Posterior vena cava (tissue), 2 donors: ENCODE measurements around the gene DCPS. TPM values are rescaled to one million over a fixed set of nuclear protein-coding genes. Genes with fewer than 3 reads are reported as not detected.
"Not testable (repeated sequence)": the region's sequence is repeated elsewhere in the genome, so short reads cannot be mapped to it uniquely, and the experiment has no call there.

ENCODE experiments used
- DNase-seq: peaks from one replicate; pipeline ENCODE4 v3.0.0-alpha.2; 2020; ENCODE audit warnings: low spot score
- intact Hi-C, 2 donors: fragments of 100-400 bp; cut with DNase I; formaldehyde crosslinking; loops; one replicate each; pipeline versions ENCODE4 v1.14.1 to v1.14.2; 2022 to 2023
- total RNA-seq, 2 donors: library from RNA; stranded (reverse); fragmentation: NEBNext Ultra II Directional; extraction: Animal tissue kit (Norgen Biotek cat#: 25700); gene quantifications; one replicate each; pipeline ENCODE4 v1.2.1, GENCODE V29; 2021
- donor health status: DM: yes; HTN: yes; CAD: no.
- donor health status: DM: yes; HTN: yes; CAD: no.

DCPS gene
- total RNA-seq, 2 donors from 2014 or later = 11.3 to 14.3 TPM

DNA sequence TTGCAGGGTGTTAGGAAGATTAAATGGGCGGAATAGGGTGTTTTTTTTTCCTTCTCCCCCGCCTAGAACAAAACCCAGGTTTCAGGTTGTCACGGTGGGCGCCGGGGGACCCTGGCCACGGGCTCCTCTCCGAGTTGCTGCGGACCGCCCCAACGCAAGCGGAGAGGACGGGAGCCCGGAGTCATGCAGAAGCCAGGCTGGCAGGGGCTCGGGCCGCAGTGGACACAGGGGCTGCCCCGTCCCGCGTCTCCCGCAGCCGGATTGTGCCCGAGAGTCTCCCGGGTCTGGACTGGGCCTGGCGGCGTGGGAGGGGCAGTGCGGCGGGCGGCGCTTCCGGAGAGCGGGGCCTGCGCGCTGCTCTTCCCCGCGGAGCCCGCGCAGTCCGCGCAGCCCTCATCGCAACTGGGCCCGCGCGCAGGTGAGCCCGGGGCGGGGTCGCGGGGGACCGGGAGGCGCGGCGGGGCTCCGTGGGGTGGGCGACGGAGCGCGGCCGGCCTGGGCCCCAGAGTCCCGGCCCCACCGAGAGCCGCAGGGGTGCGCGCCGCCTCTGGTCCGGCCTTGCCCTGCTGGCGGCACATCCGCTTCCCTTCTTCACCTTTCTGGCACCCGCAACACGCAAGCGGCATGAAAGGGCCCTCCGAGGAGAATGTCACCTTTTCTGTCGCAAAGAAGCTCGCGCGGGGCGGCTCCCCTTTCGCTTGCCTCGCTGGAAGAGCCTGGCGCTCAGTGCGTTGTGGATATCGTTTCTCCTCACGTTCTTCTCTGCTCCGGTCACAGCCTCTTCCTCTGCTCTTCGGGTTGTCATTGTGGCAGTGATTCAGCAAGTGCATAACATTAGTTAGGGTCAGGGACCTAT, 20.9 kb upstream of the DCPS start, which contains the start of gene TIRAP:
TIRAP (plus strand) TSS at position 358 of the 856 bp plus-strand sequence. CDS start 7,802 bp downstream, outside the sequence.
- intact Hi-C loops = no loop called here
- DNase-seq = peak; percentile 91

DNA sequence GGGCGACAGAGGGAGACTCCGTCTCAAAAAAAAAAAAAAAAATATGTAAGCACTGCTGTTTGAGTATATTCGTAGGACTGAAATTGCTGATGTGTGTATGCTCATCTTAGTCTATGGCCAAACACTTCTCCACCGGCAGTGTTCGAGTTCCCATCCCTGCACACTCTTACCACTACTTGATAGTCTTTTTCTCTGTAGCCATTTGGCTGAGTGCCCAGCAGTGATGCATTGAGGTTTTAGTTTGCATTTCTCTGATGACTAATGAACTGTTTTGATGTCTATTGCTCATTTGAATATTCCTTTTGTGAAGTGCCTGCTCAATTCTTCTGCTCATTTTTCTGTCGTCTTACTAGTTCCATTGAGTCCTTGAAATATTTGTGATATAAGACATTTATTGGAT, 19.0 kb upstream of the DCPS start:
- DNase-seq = peak; percentile 89
- intact Hi-C loops = no loop called here

DNA sequence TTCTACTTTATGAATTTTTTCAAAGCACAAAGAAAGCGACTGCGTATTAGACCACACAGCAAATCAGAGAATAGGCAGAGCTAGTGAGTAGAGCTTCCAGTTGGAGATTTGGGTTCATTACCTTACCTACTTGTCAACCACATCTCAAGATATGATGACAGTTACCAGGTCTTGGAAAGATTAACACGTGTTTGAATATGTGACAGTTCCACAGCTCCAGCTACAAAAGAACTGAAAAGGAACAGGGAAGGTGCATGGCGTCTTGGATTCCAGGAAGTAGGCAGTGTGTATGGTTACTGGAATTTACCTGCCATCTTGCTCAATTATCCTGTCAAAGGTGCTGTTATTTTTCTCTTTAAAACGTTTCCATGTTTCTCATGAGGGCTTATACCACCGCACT, 15.6 kb upstream of the DCPS start:
- intact Hi-C loops = no loop called here
- DNase-seq = no peak

DNA sequence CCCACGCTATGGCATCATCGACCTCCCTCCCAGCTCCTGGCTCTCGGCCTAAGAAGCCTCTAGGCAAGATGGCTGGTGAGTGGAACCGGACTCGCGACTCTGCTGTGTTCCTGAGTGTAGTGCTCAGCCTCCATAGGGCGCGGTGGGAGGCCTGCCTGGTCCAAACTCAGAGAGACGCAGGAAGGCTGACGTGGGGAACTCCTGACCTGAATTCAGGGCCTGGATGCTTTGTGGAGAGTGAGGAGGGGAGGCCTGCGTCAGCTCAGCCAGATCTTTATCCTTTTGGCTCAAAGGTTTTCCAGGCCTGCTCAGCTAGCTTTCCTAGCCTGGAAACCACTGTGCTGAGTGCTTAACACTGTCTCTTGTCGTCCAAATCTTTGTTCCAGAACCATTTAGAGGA, 13.0 kb upstream of the DCPS start:
- intact Hi-C loops = no loop called here
- no peak for DNase-seq

DNA sequence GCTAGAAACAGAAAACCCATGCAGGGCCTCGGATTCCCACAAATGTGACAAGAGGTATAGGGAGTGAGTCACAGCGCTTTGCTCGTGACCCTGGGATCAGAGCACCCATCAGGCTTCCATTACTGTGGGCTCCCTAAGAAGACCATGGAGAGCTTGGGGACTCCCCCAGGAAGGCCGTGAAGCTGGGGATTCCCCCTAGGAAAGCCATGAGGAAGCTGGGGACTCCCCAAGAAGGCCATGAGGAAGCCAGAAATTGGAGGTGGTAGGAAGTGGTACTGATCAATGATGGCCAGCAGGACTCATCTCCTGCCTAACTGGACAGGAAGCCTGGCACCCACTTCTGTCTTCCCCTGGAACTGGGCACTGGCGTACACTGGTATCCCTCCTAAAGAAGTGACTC, 10.1 kb upstream of the DCPS start:
- DNase-seq = no peak
- intact Hi-C loops = no loop called here

DNA sequence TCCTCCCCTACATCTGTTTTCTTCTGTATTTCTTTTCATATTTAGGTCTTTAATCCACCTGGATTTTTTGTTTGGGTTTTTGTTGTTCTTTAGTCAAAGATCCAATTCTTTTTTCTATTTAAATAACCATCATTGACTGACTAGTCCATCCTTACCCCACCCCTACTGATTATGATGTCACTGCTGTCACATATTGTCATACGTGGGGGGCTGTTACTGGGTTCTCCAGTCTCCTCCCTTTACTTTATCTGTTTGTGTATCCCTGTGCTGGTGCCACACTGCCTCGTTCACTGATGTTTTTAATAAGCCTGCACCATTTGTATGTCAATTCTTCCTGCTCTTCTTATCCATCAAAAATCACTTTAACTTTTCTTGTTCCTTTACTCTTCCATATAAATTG, 6.9 kb upstream of the DCPS start:
- no peak for DNase-seq
- intact Hi-C loops = no loop called here

DNA sequence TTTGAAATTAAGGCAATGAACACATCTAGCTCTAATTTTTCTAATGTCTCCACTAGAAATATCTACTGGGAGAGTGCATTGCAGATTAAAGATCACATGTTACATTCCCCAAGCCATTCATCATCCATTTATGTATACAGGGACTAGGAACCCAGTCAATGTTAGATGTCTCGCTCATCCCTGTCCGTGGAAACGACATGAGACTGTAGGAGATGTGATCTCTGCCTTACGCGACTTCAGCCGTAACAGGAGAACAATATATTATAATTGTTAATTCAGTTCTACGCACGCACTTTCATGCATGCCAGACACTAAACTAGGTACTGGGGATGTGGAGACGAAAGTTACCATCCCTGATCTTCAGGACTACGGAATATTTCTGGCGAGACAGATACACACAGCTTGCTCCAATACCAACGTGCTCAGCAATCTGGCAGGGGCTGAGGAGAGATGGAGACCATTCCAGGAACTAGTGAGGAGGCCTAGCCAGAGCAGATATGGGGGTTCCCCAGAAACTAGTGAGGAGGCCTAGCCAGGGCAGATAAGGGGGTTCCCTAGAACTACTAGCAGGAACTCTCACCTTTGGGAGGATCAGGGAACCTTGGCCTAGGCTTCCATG, 706 bp downstream of the DCPS start:
- intact Hi-C loops = no loop called here
- DNase-seq = no peak

DNA sequence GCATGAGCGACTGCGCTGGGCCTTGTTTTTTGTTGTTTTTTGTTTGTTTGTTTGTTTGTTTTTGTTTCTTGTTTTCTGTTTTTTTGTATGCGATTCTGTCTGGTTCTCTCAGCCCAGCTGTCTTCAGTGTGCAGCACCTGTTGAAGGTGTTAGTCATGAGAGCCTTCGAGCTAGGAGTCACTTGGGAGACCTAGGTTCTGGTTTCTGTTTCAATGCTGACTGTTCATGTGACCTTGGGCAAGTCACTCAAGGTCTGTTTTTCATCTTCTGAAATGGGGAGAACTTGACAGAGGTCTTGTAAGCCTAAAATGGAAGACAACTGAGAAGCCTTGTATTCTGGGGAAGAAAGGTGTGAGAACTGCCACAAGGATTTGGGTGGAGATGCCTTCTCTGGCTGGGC, 1.8 kb downstream of the DCPS start:
- intact Hi-C loops = no loop called here
- no peak for DNase-seq

DNA sequence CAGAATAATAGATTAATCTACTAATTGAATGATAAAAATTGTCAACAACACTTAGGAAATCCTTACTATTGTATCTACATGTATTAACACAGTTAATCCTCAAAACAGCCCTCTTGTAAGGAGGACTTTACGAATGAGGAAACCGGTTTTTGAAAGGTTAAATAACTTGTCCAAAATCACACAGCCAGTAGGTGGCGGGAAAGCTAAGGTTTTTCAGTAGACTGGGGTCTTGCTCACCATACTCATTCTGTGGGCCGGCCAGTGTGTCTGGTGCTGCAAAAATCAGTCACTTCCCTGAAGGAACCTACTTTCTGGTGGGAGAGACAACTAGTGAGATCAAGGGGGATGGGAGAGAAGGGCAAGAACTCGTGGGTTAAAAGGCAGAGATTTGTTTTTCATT, 3.8 kb downstream of the DCPS start:
- DNase-seq = no peak
- intact Hi-C loops = no loop called here

DNA sequence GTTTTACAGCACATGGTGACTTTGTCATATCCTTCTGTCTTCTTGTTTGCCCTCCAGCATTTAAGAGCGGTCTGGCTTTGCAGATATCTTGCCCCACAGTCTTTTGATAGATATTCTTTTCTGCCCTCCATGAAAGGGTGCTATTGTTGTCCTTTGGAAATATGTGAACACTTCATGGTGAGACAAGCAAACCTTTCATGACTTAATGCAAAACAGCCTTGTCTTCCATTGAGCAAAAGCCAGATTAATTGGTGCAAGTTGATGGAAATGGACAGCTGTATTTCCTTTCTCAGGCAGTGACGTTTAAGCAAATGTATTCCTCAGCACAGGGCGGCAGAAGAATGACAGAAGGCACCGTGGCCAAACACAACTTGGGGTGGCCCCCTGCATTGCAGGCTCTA, 4.4 kb downstream of the DCPS start:
- no peak for DNase-seq
- intact Hi-C loops = no loop called here

DNA sequence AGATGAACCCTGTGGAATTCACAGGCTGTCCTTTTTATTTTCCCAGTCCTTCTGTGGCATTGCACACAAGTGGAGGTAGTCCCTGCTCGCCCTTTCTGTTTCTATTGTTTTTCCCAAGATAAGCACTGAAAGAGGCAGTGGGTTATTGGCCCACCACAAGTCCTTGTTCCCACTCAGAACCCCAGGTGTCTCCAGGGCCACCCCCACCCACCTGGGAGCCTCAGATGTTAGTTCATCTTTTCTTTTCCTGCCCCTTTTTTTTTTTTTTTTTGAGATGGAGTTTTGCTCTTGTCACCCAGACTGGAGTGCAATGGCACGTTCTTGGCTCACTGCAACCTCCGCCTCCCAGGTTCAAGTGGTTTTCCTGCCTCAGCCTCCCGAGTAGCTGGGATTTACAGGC, 4.9 kb downstream of the DCPS start:
- DNase-seq, intact Hi-C loops: not testable (repeated sequence)

DNA sequence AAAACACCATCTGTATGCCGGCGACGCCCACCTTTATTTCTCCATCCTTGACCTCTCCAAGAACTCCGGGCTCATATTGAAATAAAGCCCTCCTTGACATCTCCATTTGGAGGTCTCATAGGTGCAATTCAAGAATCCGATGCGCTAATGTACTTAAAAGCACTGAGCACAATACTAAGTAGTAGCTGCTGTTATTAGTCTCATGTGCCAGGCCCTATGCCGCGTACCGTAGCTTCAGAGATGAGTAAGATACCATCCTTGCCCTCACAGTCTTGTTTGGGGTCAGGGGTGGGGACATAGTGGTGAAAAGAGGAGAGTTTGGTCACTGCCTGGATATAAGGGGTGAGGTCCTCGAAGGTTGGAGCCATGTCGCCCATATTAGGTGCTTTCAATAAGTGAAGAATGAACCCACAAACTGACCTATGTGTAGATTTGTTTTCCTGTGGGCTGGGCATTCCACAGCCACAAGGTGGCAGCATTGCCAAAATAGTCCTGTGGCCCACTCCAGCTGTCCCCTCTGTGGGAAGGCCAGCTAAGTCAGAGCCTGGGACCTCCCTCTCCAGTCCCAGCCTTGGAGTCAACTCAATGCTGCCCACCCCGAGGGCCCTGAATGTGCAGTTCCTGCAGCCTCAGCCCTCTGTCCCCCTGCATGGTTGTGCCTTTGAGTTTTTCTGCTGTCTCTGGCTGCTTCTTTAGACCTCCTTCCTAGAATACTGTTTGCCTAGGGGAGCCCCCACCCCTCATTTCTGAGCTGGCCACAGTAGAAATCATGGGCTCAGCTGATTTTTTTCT, 6.5 kb downstream of the DCPS start:
- DNase-seq = peak; percentile 88
- intact Hi-C loops = loop anchor here (2.0 to 5.0 kb wide), 3 partner anchors 112 to 170 kb away; no protein-coding TSS in a partner anchor

DNA sequence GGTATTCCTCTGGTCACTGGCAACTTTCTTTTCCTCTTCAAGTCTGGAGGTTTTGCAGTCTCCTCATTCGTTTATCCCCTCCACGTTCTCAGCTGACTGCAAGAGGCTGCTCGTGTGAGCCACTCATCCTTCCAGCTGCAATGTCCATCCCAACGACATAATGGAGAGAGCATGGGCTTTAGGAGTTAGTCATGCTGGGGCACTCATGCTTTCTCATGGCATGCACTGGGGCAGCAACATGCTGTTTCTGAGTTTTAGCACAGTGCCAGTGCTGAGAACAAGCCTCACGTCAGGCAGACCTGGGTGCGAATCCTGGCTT, 7.1 kb downstream of the DCPS start:
- DNase-seq = no peak

DNA sequence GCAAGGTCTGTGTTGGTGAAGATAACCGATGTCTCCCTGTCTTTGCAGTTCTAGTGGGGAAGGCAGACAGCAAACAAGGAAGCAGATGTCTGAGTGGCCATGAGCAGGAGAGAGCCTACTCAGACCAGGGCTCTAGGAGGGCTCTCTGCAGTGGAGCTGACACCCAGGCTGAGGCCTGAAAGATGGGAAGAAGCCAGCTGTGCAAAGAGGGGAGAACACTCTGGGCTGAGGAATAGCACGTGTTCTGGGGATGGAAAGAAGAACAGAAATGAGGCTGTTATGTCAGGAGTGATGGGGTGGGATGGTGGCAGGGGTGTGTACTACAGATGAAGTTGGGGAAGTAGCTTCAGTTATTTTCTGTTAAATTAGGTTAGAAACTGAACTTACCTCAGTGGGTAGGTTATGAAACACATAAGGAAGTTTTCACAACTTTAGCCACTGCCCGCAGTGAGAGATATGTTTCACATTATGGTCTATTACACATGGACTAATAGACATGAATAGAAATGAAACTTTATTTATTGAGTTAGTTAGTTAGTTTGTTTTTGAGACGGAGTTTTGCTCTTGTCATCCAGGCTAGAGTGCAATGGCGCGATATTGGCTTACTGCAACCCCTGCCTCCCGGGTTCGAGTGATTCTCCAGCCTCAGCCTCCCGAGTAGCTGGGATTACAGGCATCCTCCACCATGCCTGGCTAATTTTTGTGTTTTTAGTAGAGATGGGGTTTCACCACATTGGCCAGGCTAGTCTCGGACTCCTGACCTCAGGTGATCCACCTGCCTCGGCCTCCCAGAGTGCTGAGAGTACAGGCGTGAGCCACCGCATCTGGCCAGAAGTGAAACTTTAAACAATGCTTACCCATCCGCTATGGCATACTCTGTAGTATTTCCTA, 7.8 kb downstream of the DCPS start:
- DNase-seq = no peak
- intact Hi-C loops = loop anchor here (2.0 to 5.0 kb wide), 3 partner anchors 111 to 169 kb away; no protein-coding TSS in a partner anchor

More for the DNA sequence above, 7.1 kb downstream of the DCPS start:
- intact Hi-C loops = loop anchor here (2.0 to 5.0 kb wide), 3 partner anchors 111 to 170 kb away; no protein-coding TSS in a partner anchor

DNA sequence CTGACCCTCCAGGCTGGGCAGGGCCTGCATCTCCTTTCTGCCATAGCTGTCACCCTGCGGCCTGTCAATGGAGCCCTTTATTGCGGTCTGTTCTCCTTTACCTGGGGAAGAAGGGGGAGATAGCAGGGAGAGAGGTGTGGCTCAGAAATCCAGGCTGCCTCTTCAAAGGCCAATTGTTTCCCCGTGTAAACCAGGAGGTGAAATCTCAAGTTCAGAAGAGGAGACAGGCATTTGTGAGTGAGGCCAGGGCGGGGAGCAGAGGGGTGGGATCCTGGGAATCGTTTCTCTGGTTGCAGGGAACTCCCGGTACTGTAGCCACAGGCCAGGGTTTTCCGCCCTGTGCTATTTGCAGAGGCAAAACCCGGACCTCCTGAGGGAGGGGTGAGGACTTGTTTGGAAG, 9.1 kb downstream of the DCPS start:
- intact Hi-C loops = loop anchor here in 1 of 2 donors (5.0 kb wide), 1 partner anchor 109 kb away; no protein-coding TSS in a partner anchor
- no peak for DNase-seq

DNA sequence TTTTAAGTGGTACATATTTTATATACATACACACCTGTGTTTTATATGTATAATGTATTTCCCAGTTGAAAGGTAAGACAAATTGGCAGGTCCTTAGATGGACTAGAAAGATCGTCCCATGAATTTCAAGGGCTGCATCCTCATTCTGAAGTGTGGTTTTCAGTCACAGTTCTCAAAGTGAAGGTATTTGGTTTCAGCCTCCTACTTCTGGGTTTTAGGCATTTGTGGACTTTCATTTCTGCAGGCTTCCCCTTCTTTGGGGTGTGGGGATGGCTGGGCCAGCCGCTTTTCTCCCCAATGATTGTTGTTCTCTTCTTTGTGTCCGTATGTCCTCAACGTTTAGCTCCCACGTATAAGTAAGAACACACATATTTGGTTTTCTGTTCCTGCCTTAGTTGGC, 10.0 kb downstream of the DCPS start:
- no peak for DNase-seq
- intact Hi-C loops = loop anchor here in 1 of 2 donors (5.0 kb wide), 1 partner anchor 108 kb away; no protein-coding TSS in a partner anchor

DNA sequence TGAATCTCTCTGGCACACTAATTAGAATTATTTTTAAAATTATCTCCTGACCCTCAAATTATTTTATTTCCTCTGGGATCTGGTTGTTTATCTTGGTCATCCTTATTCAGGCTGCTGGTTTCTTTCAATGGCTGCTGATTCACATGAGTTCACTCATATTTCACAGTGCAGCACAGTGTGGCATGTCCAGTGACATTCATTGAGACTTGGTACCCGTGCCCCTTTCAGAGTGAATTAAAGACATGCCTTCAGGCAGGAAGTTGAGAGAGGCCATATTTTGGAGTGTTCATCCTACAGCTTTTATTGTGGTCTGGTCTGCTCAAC, 13.5 kb downstream of the DCPS start:
- no peak for DNase-seq
- intact Hi-C loops = loop anchor here in 1 of 2 donors (5.0 kb wide), 1 partner anchor 570 kb away; no protein-coding TSS in a partner anchor

DNA sequence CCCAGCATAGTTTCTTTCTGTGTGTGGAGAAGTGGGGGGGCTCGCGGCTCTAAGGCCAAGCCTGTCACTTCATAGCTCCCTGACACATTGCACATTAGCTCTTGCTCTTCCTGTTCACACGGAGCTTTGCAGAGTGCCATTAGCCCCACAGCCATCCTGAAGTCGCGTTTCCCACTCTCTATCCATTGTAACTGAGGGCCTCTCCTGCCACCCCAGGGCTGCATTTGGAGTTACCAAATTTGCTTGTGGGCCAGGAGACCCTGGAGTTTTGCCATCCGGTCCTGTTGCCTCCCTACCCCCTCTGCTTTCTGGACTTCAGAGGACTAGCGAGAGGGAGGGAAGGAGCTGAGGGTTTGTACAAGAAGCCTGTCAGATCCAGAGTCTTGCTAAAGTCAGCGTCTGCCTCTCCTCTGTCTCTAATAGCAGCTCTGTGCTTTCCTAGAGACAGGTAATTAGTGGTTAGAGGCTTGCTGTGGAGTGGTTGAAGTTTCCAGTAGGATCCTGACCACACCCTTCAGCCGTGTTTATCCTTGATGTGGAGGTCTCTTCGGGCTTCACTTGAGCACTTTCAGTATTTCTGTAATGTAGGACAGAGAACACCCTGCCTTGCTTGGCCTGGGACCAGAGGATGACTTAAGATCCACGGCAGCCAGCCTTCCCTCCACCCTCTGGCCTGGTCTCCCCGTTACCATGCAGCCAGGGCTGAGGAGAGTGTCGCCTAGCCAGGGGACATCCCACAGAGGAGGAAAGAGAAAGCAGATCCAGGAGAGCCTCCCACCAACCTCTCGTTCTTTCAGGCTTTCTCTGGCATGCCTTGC, 14.1 kb downstream of the DCPS start:
- intact Hi-C loops = loop anchor here in 1 of 2 donors (5.0 kb wide), 1 partner anchor 569 kb away; no protein-coding TSS in a partner anchor
- peak; percentile 92 for DNase-seq
